Activated CD8-positive, alpha-beta memory T cell treated with anti-CD3 and anti-CD28 coated beads, Interleukin-2, amount 50 U/mL, for 4 hours (primary cell): ENCODE data around the gene HS6ST3.
"Not testable (repeated sequence)": the region's sequence is repeated elsewhere in the genome, so short reads cannot be mapped to it uniquely, and the experiment has no call there.

Experiments used
- DNase-seq: peaks from one replicate; pipeline ENCODE4 v3.0.0-alpha.2; 2020

The HS6ST3 gene

GRCh38 chr13:96093296-96094006 is 3.5 kb downstream of the HS6ST3 start:
- DNase-seq = no peak

GRCh38 chr13:96100457-96101220 is 10.7 kb downstream of the HS6ST3 start:
- no peak for DNase-seq

GRCh38 chr13:96104516-96104915 is 14.6 kb downstream of the HS6ST3 start:
- DNase-seq = no peak

- DNase-seq = not testable (repeated sequence)
These were observed 18.2 kb downstream of the HS6ST3 start for GRCh38 chr13:96108072-96108471.

GRCh38 chr13:96109125-96109524 is 19.2 kb downstream of the HS6ST3 start:
- no peak for DNase-seq

- no peak for DNase-seq
These were observed 23.0 kb downstream of the HS6ST3 start for GRCh38 chr13:96112936-96113335.

- not testable (repeated sequence) for DNase-seq
These were observed 25.5 kb downstream of the HS6ST3 start for GRCh38 chr13:96115368-96115767.

GRCh38 chr13:96119921-96120320 is 30.0 kb downstream of the HS6ST3 start:
- DNase-seq = no peak

GRCh38 chr13:96130818-96131340 is 41.0 kb downstream of the HS6ST3 start:
- DNase-seq = no peak

- DNase-seq = no peak
These were observed 51.1 kb downstream of the HS6ST3 start for GRCh38 chr13:96141032-96141431.

GRCh38 chr13:96159725-96160124 is 69.8 kb downstream of the HS6ST3 start:
- DNase-seq = no peak

GRCh38 chr13:96161141-96161540 is 71.2 kb downstream of the HS6ST3 start:
- DNase-seq = no peak

- no peak for DNase-seq
These were observed 75.9 kb downstream of the HS6ST3 start for GRCh38 chr13:96165840-96166239.

- DNase-seq = no peak
These were observed 82.2 kb downstream of the HS6ST3 start for GRCh38 chr13:96172066-96172465.

GRCh38 chr13:96178759-96179158 is 88.9 kb downstream of the HS6ST3 start:
- no peak for DNase-seq

- DNase-seq = no peak
These were observed 89.4 kb downstream of the HS6ST3 start for GRCh38 chr13:96179309-96179708.

GRCh38 chr13:96181911-96182310 is 92.0 kb downstream of the HS6ST3 start:
- no peak for DNase-seq

GRCh38 chr13:96185818-96186217 is 95.9 kb downstream of the HS6ST3 start:
- DNase-seq = no peak

GRCh38 chr13:96191367-96191766 is 101.5 kb downstream of the HS6ST3 start:
- DNase-seq = no peak

GRCh38 chr13:96193728-96194310 is 103.9 kb downstream of the HS6ST3 start:
- DNase-seq = no peak

- no peak for DNase-seq
These were observed 108.1 kb downstream of the HS6ST3 start for GRCh38 chr13:96198038-96198437.

- DNase-seq = no peak
These were observed 109.4 kb downstream of the HS6ST3 start for GRCh38 chr13:96199315-96199714.

- DNase-seq = no peak
These were observed 110.9 kb downstream of the HS6ST3 start for GRCh38 chr13:96200810-96201209.

- no peak for DNase-seq
These were observed 112.4 kb downstream of the HS6ST3 start for GRCh38 chr13:96202315-96202714.
